ENCODE results near the gene CLEC9A. TPM values are rescaled to one million over a fixed set of nuclear protein-coding genes. Genes with fewer than 3 reads are reported as not detected.

Gene CLEC9A
- total and polyA plus RNA-seq, 2 donors (not counting 1 experiment from before 2014, with no cell fraction given) = not detected

DNA sequence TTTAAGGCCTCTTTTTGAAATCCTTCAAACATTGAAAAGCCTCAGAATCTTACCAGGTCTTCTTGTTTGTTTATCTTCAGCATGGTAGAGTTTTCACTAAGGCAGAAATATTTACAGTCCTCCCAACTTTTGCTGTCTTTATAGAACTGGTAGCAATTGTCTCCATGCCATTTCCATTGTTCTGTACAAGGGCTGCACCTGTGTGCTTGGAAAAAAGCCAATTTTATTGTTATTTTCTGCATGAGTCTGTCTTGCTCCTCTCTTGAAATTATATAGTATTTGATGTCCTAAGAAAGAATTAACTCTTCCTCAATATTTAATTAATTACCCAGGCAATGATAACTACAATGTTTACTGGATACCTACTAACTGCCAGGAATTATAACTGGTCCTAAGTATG, 45.0 kb downstream of the CLEC9A start:
- no peak overlapping the region for H2AFZ ChIP-seq (ENCODE audit: low read length)
- H3K36me3 ChIP-seq (ENCODE audit: control insufficient read depth, insufficient read depth, low read length) = no peaks in the 10 kb centered on the region
- no peaks in the 10 kb centered on the region for H3K4me1 ChIP-seq (ENCODE audit: control insufficient read depth, extremely low read depth, insufficient read depth, low read length)
- no peaks in the 10 kb centered on the region for H3K9me3 ChIP-seq (ENCODE audit: control insufficient read depth, insufficient read depth, low read depth, low read length)
- H3K9ac ChIP-seq (ENCODE audit: insufficient read depth, low read length) = no peak overlapping the region
- no peak for TF ChIP-seq EZH2 (IDR thresholded peaks at IDR 0.05; ENCODE audit: low read length, missing control alignments)
- no peak for TF ChIP-seq CTCF (conservative IDR thresholded peaks at IDR 0.05 in 1 of 2, IDR thresholded peaks at IDR 0.05 in 1 of 2; ENCODE audit: low read depth in 1 of 2, low read length in 2 of 2)
- H3K27ac ChIP-seq (ENCODE audit: insufficient read depth, low read length) = no peak overlapping the region
- H3K79me2 ChIP-seq (ENCODE audit: control insufficient read depth, insufficient read depth, low read length) = no peaks in the 10 kb centered on the region
- no peaks in the 10 kb centered on the region for H4K20me1 ChIP-seq (ENCODE audit: control insufficient read depth, extremely low read depth, insufficient read depth, low read length)
- DNase-seq (ENCODE audit: low read depth in 2 of 2) = no peak
- no peak overlapping the region for H3K4me2 ChIP-seq (ENCODE audit: extremely low read depth, insufficient read depth, low read length)
- no peak overlapping the region for H3K4me3 ChIP-seq (replicated peaks in 1 of 4; ENCODE audit: control extremely low read depth in 1 of 4, insufficient read depth in 1 of 4, low read depth in 3 of 4, low read length in 4 of 4)
- H3K27me3 ChIP-seq (ENCODE audit: control insufficient read depth, insufficient read depth, low read length) = no peaks in the 10 kb centered on the region

- H3K36me3 ChIP-seq (ENCODE audit: control insufficient read depth, insufficient read depth, low read length) = no peaks in the 10 kb centered on the region
These were observed 51.8 kb downstream of the CLEC9A start for GRCh38 chr12:10082117-10082874.

DNA sequence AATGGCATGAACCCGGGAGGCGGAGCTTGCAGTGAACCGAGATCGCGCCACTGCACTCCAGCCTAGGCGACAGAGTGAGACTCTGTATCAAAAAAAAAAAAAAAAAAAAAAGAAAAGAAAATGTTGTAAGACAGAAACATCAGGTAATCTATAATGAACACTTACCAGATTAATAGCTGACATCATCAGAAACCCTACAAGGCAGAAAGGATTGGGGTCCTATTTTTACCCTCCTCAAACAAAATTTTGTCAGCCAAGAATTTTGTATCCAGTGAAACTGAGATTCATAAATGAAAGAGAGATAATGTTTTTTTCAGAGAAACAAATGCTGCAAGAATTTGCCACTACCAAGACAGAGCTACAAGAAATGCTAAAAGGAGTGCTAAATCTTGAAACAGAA, 54.3 kb downstream of the CLEC9A start:
- Histone ChIP-seq H3K27ac (ENCODE audit: insufficient read depth, low read length) (no peak overlapping the region), H3K4me1 (ENCODE audit: control insufficient read depth, extremely low read depth, insufficient read depth, low read length) (no peaks in the 10 kb centered on the region), H3K4me2 (ENCODE audit: extremely low read depth, insufficient read depth, low read length) (no peak overlapping the region), H2AFZ (ENCODE audit: low read length) (no peak overlapping the region), H3K4me3 (replicated peaks in 1 of 4; ENCODE audit: control extremely low read depth in 1 of 4, insufficient read depth in 1 of 4, low read depth in 3 of 4, low read length in 4 of 4) (no peak overlapping the region), H3K9ac (ENCODE audit: insufficient read depth, low read length) (no peak overlapping the region), H3K27me3 (ENCODE audit: control insufficient read depth, insufficient read depth, low read length) (no peaks in the 10 kb centered on the region), H4K20me1 (ENCODE audit: control insufficient read depth, extremely low read depth, insufficient read depth, low read length) (no peaks in the 10 kb centered on the region), H3K79me2 (ENCODE audit: control insufficient read depth, insufficient read depth, low read length) (no peaks in the 10 kb centered on the region), H3K9me3 (ENCODE audit: control insufficient read depth, insufficient read depth, low read depth, low read length) (no peaks in the 10 kb centered on the region), H3K36me3 (ENCODE audit: control insufficient read depth, insufficient read depth, low read length) (no peaks in the 10 kb centered on the region)
- TF ChIP-seq CTCF (conservative IDR thresholded peaks at IDR 0.05 in 1 of 2, IDR thresholded peaks at IDR 0.05 in 1 of 2; ENCODE audit: low read depth in 1 of 2, low read length in 2 of 2) (no peak), EZH2 (IDR thresholded peaks at IDR 0.05; ENCODE audit: low read length, missing control alignments) (no peak)
- DNase-seq (ENCODE audit: low read depth in 2 of 2) = no peak

More at GRCh38 chr12:10082117-10082874, 51.8 kb downstream of the CLEC9A start:
- Histone ChIP-seq H2AFZ (ENCODE audit: low read length) (no peak overlapping the region), H3K27me3 (ENCODE audit: control insufficient read depth, insufficient read depth, low read length) (no peaks in the 10 kb centered on the region), H3K27ac (ENCODE audit: insufficient read depth, low read length) (no peak overlapping the region), H3K9ac (ENCODE audit: insufficient read depth, low read length) (no peak overlapping the region), H3K4me2 (ENCODE audit: extremely low read depth, insufficient read depth, low read length) (no peak overlapping the region), H4K20me1 (ENCODE audit: control insufficient read depth, extremely low read depth, insufficient read depth, low read length) (no peaks in the 10 kb centered on the region), H3K9me3 (ENCODE audit: control insufficient read depth, insufficient read depth, low read depth, low read length) (no peaks in the 10 kb centered on the region), H3K4me1 (ENCODE audit: control insufficient read depth, extremely low read depth, insufficient read depth, low read length) (no peaks in the 10 kb centered on the region), H3K4me3 (replicated peaks in 1 of 4; ENCODE audit: control extremely low read depth in 1 of 4, insufficient read depth in 1 of 4, low read depth in 3 of 4, low read length in 4 of 4) (no peak overlapping the region), H3K79me2 (ENCODE audit: control insufficient read depth, insufficient read depth, low read length) (no peaks in the 10 kb centered on the region)
- no peak for DNase-seq (ENCODE audit: low read depth in 2 of 2)
- no peak for TF ChIP-seq EZH2 (IDR thresholded peaks at IDR 0.05; ENCODE audit: low read length, missing control alignments)
- TF ChIP-seq CTCF (conservative IDR thresholded peaks at IDR 0.05 in 1 of 2, IDR thresholded peaks at IDR 0.05 in 1 of 2; ENCODE audit: low read depth in 1 of 2, low read length in 2 of 2) = no peak
